Epidermal melanocyte (primary cell): Measurements from ENCODE around the gene KIF4A.
A peak's percentile ranks its signal among the peaks of the same experiment; 100 is the strongest.
"Not testable (repeated sequence)": the region's sequence is repeated elsewhere in the genome, so short reads cannot be mapped to it uniquely, and the experiment has no call there.

ENCODE experiments used
- DNase-seq: peaks from one replicate; pipeline ENCODE4 v3.0.0; 2011; ENCODE audit warnings: low spot score; ENCODE audit not compliant: insufficient read length

Gene KIF4A

DNA sequence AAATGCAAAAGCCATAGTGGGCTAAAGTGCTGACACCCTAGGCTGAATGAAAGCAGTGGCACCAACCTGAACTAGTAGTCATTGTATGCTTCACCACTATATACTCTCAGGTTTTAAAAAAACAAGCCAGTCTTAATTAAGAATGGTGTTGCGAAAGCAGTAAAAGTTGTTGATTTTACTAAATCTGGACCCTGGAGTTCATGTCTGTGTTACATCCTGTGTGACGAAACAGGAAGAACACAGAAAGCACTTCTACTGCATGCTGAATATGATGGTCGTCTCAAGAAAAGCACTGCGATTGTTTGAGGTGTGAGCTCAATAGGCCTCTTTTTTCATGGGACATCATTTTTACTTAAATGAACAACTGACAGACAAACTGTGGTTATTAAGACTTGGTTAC lies 109.0 kb downstream of the KIF4A start:
- DNase-seq = no peak

DNA sequence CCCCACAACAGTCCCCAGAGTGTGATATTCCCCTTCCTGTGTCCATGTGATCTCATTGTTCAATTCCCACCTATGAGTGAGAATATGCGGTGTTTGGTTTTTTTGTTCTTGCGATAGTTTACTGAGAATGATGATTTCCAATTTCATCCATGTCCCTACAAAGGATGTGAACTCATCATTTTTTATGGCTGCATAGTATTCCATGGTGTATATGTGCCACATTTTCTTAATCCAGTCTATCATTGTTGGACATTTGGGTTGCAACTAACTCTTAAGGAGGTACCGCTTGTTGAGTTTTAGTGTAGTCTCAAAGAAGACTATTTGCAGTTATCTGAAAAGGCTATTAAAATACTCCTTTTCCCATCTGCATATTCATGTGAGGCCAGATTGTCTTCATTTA lies 110.3 kb downstream of the KIF4A start:
- not testable (repeated sequence) for DNase-seq

DNA sequence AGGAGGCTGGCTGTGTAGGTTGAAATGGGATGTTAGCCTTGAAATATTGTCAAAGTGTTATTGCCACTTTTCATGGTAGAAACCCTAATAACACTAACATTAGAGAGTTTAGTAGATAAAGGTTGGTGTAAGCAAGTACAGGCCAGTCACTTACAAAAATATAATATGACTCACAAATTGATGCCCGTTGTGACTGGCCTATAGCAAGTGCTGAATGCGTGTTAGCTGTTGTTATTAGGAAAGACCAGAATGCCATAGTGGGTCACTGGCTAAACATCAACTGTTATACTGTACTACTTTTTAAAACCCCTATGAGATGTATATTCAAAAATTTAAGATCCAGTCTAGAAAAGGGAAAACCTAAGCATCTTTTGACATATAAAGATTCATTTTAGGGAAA lies 112.8 kb downstream of the KIF4A start:
- DNase-seq = no peak

DNA sequence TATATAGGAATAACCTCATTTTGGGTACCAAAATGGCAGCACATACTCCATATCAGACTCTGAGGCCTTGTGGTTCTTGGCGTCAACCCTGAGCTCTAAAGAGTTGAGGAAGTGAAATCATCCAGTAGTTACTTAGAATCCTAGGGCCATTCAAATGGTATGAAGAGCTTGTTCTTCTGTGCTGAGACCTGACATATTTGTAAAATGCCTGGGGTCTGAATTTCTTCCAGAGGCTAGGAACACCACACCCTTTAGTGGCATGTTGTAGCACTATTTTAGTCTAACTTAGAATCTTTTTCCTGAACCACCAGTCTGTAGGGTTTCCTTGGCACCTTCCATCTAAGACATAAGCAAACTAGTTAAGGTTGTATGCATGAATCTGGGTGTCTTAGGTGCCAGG lies 115.1 kb downstream of the KIF4A start:
- no peak for DNase-seq

DNA sequence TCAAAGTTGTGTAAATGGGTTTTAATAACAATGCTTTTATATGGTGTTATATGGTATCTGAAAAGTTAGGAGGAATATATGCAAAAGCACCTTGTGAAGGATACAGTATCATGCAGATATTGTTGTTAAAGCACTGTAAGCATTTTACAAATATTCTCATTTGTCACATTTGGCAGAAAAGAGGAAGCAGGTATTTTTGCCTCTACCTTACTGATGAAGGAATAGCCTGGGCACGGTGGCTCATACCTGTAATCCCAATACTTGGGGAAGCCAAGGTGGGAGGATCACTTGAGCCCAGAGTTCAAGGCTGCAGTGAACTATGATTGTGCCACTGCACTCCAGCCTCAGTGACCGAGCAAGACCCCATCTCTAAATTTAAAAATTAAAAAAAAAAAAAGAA lies 121.0 kb downstream of the KIF4A start:
- no peak for DNase-seq

DNA sequence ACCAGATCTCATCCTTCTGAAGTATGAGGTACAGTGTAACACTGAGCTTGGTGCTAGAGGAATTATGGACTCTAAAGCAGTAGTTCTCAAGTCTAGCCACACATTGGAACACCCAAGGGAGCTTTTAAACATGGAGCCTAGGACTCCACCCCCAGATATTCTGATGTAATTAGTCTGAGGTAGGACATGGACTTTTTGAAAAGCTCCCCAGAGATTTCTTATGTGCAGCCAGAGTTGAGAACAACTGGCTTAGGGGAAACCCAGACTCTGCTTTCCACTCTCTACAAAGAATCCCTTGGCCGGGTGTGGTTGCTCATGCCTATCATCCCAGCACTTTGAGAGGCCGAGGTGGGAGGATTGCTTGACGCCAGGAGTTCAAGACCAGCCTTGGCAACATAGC lies 121.6 kb downstream of the KIF4A start:
- no peak for DNase-seq

DNA sequence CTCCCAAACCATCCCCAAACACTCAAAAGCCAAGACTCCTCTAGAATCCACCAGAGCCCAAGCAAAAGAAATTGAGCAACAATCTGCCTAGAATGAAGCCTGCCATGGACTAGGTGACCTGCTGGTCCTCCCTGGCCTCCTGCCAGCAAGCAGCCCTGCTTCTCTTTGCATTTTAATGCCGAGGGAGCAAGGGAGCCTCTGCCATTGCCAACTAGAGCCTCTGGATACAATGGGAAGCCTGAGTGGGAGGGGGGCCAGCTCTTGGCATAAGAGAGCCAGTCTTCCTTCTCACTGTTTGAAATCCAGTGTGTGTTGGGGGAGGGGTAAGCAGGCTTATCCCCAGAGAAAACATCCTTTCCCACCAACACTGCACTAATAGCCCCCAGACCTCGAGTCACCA lies 131.7 kb downstream of the KIF4A start:
- no peak for DNase-seq

DNA sequence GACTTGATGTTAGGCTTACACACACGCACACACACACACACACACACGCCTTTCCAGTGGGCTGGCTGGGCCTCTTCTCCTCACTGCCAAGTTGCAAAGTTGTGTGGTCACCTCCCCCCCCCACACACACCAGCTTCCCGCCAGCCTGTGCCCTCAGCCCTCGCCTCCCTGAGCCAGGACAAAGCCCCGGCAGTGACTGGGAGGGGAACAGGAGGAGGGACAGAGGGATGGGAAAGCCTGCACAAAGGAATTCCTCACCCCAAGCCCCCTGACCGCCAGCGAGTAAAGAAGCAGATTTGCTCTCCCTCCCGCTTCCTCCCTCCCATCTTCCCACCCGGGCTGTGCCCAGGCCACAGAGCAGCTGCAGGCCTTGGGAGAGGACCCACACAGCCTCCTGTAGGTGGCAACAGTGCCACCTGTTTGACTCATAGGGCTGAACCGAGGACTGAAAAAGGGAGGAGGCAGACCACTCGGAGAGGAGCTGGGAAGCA lies 133.0 kb downstream of the KIF4A start, which contains the start of gene GDPD2:
GDPD2 (plus strand) TSS at position 464 of the 491 bp plus-strand sequence. CDS start 1,671 bp downstream, outside the sequence.
- DNase-seq = no peak

DNA sequence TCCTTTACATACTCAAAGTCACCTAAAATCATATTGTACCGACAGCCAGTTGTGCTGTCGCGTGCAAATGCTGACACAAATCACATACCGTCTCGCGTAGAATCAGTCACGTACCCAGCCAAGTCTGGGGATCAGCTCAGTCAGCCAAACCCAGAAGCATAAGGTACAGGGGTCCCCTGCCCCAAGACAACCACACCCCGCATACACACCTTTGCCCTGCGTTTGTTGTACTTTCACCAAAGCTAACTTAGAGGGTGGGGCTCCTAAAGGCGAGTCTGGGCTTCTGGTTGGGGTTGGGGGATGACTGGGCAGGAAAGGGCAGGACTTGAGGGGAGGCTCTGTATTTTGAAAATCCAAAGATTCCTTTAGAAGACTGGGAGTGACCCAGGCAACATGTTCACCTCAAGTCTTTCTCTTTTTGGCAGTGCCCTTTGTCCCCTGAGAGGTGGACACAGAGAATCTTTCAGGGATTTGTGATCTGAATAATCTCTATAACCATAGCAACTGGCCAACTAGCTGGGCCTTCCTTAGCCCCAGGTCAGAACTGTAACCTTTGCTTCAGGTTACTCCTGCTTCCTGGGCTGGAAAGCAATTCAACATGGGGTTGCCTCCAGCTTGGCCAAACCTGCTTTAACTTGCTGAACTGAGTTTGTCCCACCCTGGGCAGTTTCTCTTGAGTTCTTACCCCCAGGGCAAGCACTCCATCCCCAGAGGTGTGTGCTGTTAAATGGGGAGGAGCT lies 134.2 kb downstream of the KIF4A start:
- no peak for DNase-seq

DNA sequence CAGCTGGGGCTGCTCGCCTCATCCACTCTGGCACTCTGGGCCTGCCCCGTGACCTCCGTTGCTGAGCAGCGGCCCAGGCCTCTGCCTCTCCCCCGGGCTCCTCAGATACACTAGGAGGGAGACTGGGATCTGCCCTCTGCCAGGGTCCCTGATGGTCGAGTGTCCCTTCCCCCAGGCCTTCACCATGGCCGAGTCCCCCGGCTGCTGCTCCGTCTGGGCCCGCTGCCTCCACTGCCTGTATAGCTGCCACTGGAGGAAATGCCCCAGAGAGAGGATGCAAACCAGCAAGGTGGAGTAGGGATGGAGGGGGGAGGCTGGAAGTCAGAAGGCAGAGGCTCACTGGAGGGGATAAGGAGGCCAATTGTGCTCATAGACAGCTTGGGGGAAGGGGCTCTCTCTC lies 134.9 kb downstream of the KIF4A start:
- DNase-seq = no peak

DNA sequence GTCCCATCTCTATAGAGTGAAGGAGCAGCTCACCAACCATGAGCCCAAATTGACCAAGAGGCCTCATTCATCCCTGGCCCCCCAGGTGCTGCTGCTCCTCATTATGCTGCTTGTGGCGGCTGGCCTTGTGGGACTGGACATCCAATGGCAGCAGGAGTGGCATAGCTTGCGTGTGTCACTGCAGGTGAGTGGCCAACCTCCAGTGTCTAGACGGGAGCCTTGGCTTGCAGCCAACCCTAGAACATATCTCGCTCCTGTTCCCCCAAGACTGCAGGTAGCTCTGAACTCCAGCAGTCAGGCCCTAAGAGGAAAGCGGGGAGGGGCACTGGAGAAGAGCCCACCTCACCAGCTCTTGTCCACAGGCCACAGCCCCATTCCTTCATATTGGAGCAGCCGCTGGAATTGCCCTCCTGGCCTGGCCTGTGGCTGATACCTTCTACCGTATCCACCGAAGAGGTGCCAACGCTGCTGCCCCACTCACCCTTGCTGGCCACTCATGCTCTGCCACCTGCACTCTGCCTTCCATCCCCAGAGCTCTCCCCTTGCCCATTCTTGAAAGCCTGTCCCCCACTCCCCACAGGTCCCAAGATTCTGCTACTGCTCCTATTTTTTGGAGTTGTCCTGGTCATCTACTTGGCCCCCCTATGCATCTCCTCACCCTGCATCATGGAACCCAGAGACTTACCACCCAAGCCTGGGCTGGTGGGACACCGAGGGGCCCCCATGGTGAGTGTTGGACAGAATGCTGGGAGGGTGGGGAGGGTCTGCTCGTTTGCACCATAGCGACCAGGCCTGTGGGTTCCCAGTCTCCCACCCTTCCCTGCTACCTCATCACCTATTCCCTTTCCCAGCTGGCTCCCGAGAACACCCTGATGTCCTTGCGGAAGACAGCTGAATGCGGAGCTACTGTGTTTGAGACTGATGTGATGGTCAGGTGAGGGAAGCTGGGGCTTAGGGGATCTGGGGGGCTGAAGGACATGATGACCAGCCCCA lies 136.7 kb downstream of the KIF4A start:
- no peak for DNase-seq

DNA sequence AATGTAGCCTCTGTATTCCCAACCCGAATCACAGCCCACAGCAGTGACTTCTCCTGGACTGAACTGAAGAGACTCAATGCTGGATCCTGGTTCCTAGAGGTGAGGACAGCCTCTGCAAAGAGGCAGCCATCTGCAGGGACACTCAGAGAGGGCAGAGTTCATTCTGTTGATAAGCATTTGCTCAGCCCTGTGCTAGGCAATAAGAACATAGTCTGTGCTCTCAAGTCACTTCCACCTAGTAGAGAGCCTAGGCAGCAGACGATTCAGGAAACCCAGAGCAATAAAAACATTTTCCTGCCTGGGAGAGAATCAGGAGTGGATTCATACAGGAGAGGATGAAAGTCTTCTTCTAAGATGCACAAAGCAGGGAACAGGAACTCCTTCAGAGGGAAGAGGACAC lies 137.5 kb downstream of the KIF4A start:
- DNase-seq = no peak

DNA sequence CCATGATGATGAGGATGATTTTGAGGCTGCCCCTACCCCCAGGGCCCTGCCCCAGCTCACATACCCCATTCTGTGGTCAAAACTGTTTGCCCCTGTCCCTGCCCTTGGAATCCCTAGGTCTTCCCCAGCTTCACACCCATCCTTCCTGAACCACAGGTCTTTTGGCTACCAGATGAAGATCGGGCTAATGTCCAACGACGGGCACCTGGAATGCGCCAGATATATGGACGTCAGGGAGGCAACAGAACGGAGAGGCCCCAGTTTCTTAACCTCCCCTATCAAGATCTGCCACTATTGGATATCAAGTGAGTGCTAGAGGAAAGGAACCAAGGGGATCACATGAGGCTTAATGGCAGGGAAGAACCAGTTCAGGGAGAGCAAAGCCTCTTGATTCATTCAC lies 139.9 kb downstream of the KIF4A start:
- no peak for DNase-seq

DNA sequence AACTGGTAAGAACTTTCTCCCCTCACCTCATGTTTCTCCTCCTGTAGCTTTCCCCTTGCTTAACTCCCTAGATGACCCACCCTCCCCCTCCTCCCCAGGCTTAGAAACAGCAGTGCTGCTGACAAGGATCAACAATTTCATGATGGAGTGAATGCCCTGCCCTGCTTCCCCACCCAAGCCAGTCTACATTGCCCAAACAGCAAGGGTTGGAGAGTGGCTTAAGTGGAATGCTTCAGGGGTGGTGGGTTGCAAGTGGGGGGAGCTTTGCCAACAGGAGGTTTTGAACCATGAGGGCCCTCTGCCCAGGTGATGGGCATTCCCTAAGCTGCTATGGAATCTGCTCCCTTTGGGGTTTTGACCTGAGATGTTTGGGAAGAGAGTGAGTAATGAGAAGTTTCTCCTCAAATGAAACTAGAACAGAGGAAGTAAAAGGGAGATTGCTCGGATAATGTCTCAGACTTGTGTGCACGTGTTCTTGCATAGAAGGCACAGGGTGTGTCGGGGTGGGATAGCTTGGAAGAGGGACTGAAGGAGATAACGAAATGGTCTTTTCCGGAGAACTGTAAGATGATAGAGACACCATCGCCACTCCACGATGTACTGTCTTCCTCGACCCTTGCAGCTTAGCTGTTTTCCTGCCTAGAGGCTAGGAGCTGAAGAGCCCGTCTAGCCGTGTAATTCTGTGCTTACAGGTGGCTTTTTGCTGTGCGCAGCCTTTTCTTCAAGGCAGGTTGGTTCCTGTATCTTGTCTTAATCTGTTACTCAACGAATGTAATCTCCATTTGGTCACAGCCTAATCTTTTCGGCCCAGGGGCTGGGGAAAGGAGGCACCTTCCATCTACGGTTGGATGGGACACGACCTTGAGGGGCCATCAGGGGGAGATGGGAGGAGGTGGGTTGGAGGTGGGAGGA lies 143.3 kb downstream of the KIF4A start:
- no peak for DNase-seq

DNA sequence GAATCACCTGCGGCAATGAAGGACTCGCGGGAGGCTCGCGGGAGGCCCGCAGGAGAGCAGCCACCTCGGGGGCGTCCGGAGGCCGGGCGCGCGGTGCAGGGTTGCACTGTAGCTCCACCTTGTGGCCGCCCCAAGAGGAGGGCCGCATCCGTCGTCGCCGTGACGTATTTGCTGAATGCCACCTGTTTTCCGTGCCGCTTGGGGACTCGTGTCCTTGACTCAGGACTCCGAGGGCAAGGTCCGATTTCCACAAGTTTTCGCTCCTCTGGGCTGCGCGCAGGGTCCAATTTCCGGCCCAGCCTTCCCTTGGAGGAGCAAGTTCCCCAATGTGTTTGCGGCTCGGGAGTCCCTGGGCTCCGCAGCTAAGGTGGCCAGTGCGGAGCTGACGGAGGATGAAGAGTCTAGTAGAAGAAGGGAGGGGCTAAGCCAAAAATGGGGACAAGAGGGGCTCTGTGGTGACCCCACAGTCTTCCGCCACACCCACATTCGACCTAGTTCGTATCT lies 144.0 kb downstream of the KIF4A start:
- no peak for DNase-seq

DNA sequence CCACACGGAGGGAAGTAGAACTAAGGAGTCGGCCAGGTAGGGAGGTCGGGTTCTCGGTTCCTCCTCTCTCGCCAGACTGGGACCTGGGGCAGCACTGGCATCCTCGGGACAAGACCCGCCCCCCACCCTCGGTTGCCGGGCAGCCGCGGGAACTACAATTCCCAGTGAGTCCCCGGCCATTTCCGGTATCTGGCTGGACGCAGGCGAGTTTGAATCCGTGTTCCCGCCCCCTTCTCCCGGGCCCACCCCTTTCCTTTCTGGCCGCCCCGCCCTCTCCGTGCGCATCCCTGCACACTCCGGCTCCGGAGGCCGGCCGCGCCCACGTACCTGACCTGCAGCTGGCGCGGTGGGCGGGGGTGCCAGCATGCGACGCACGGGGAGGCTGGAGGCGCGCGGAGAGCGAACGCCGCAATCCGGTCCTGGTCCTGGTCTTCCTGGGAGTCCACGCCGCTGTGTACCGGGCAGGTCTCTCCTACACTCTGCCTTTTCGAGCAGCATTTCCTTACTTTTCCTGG lies 144.5 kb downstream of the KIF4A start:
- DNase-seq = peak; percentile 70

DNA sequence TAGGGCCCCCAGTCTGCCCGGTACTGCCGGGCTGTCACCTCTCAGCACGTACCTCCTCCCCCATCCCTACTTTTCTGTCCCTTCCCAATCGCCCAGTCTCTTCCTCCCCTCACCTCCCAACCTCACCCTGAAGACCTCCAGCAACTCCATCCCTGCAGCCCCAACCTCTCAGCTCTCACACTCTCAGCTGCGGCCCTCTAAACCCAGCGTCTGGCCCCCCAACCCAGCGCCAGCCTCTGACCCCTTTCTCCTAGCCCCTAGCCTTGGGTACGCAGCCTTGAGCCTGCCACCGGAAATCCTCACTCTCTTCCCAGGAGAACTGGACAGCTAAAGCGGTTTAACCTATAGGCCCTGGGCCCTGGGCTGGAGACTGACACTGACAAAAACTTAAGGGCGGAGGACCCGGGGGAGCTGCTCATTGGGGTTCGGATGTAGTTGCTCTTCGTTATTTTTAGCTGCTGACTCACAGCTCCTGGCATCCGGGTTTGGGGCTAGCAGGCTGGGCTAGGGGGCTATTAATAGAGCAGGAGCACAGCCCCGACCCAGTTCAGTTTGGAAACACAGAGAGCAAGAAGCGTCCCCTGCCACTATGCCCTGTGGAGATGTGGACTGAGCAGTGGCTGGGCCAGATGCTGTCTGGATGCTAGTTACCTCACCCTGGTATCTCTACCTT lies 145.1 kb downstream of the KIF4A start:
- DNase-seq = no peak

DNA sequence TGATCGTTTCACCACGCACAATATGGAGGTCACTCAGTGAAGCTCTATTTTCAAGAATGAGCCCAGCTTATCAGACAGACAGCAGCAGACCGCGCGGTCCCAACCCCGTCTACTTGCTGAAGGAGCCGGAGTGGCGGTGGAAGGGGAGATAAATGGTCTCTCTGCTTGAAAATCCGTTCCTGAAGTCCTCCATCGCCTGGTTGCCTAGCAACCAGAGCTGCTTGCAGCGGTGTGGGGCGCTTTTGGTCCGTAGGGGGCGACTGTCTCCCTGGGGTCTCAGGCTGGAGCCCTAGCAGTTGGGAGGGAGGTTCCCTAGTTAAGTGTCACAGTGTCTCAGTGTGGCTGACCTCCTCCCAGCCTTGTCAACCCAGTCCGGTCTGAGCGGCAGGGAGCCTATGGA lies 146.4 kb downstream of the KIF4A start:
- DNase-seq = no peak

DNA sequence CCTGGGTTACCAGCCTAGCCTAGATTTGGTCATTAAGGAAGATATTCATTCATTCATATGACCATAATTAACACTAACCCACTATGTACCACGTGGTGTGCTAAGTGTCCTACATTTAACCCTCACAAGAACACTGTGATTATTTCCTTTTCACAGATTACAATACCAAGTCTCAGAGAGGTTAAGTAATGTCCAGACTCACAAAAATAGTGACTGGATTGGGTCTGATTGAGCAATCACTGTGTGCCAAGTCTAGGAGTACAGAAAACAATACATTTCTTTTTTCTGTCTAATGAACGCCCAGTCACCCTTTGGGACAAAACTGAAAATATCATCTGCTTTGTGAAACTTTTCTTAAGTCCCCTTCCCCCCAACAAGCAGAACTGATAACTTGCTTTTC lies 147.1 kb downstream of the KIF4A start:
- no peak for DNase-seq
